HL-60 (cell line): Measurements from ENCODE around the gene RNF175.

ENCODE experiments used
- GABPA ChIP-seq: IDR thresholded peaks from 2 replicates; pipeline ENCODE4 v1.6.1; 2012; ENCODE audit warnings: low read depth
- POLR2AphosphoS5 ChIP-seq: IDR thresholded peaks from 2 replicates; pipeline ENCODE4 v1.6.1; 2012; ENCODE audit warnings: low read depth
- SPI1 ChIP-seq: IDR thresholded peaks from 2 replicates; pipeline ENCODE4 v1.6.1; 2012; ENCODE audit warnings: low read depth, mild to moderate bottlenecking, borderline replicate concordance
- TF ChIP-seq, protein P1 (sequence below): IDR thresholded peaks from one replicate; pipeline ENCODE4 v1.5.1; 2011; ENCODE audit warnings: low read length, control low read depth, inconsistent platforms; ENCODE audit not compliant: insufficient read depth
- TF ChIP-seq, protein P2 (sequence below): IDR thresholded peaks from 2 replicates; pipeline ENCODE4 v1.6.1; 2012; ENCODE audit warnings: low read depth; ENCODE audit not compliant: insufficient replicate concordance

DNA sequence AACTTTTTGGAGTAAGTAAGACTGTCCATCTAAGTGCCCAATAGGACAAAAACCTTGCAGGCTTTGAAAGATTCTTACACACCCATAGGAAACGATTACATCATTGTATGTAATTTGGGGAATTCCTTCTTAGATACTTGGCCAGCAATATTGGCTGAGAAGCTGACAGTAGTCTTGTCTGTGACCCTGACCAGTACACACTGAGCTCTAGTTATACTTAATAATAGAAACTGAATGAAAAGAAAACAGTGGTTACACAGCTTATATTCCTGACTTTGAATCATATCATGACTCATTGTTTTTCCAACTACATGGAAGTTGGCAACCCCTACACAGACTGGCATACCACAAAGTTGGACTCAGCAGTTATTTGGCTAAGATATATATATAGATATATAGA lies 82.8 kb downstream of the RNF175 start:
- TF ChIP-seq, protein P1, sequence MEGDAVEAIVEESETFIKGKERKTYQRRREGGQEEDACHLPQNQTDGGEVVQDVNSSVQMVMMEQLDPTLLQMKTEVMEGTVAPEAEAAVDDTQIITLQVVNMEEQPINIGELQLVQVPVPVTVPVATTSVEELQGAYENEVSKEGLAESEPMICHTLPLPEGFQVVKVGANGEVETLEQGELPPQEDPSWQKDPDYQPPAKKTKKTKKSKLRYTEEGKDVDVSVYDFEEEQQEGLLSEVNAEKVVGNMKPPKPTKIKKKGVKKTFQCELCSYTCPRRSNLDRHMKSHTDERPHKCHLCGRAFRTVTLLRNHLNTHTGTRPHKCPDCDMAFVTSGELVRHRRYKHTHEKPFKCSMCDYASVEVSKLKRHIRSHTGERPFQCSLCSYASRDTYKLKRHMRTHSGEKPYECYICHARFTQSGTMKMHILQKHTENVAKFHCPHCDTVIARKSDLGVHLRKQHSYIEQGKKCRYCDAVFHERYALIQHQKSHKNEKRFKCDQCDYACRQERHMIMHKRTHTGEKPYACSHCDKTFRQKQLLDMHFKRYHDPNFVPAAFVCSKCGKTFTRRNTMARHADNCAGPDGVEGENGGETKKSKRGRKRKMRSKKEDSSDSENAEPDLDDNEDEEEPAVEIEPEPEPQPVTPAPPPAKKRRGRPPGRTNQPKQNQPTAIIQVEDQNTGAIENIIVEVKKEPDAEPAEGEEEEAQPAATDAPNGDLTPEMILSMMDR: no peak
- TF ChIP-seq POLR2AphosphoS5: no peak
- TF ChIP-seq GABPA: no peak
- TF ChIP-seq, protein P2, sequence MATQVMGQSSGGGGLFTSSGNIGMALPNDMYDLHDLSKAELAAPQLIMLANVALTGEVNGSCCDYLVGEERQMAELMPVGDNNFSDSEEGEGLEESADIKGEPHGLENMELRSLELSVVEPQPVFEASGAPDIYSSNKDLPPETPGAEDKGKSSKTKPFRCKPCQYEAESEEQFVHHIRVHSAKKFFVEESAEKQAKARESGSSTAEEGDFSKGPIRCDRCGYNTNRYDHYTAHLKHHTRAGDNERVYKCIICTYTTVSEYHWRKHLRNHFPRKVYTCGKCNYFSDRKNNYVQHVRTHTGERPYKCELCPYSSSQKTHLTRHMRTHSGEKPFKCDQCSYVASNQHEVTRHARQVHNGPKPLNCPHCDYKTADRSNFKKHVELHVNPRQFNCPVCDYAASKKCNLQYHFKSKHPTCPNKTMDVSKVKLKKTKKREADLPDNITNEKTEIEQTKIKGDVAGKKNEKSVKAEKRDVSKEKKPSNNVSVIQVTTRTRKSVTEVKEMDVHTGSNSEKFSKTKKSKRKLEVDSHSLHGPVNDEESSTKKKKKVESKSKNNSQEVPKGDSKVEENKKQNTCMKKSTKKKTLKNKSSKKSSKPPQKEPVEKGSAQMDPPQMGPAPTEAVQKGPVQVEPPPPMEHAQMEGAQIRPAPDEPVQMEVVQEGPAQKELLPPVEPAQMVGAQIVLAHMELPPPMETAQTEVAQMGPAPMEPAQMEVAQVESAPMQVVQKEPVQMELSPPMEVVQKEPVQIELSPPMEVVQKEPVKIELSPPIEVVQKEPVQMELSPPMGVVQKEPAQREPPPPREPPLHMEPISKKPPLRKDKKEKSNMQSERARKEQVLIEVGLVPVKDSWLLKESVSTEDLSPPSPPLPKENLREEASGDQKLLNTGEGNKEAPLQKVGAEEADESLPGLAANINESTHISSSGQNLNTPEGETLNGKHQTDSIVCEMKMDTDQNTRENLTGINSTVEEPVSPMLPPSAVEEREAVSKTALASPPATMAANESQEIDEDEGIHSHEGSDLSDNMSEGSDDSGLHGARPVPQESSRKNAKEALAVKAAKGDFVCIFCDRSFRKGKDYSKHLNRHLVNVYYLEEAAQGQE: no peak
- no peak for TF ChIP-seq SPI1
